Cardiac fibroblast (primary cell): ENCODE results near the gene BEND6.

Experiments
- DNase-seq, 2 donors: peaks; one replicate each; pipeline versions ENCODE4 v3.0.0 to v3.0.0-alpha.2; 2010; ENCODE audit warnings: low read depth in 2 of 2
- H3K4me3 ChIP-seq, 2 donors: replicated peaks in 1 of 2; 1 replicate in 1 of 2; 2 replicates in 1 of 2; pipeline ENCODE4 v1.5.1; 2011; ENCODE audit warnings: low read depth in 2 of 2, low read length in 2 of 2, mild to moderate bottlenecking in 2 of 2, moderate library complexity in 1 of 2
- CTCF ChIP-seq: IDR thresholded peaks from one replicate; pipeline ENCODE4 v1.5.1; 2011; ENCODE audit warnings: low read depth, mild to moderate bottlenecking, low read length, inconsistent platforms

Gene BEND6

DNA sequence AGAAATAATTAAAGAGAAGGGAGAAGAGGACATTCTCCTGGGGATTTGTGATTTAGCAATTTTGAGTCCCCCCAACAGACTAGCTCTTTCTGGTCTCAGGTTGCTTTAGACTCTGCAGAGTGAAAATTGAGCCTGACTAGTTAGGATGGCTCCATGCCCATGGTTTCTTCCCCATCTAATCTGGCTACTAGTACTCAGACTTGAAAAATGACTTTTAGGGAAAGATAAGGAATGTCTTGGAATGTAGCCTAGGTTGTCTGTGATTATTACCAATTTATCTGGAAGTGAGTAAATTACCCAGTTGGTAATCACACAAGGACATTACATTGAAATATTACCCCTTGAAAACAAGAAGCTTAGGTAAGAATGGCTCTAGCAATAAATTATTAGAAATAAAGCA lies 4.2 kb downstream of the BEND6 start:
- TF ChIP-seq CTCF = no peak
- no peak for DNase-seq
- H3K4me3 ChIP-seq = no peak overlapping the region

DNA sequence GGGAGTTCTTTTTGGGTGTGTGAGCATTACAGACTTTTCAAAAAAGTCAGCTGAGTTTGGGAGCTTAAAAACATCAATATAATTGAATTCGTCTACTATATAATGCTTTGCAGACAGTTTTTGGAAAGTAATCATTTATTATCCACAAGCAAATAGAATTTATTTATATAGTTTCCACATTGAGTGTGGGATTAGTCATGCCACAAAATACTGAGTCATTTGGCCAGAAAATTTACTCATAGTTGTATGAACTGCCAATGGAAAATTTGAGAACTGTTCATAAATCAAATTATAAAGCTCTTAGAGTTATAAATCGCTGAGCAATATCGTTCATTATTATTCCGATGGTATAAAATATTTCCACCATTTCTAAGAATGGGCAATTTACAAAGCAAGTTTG lies 5.0 kb downstream of the BEND6 start:
- no peak for TF ChIP-seq CTCF
- no peak overlapping the region for H3K4me3 ChIP-seq
- DNase-seq = peak in 1 of 2 donors; percentile 75

DNA sequence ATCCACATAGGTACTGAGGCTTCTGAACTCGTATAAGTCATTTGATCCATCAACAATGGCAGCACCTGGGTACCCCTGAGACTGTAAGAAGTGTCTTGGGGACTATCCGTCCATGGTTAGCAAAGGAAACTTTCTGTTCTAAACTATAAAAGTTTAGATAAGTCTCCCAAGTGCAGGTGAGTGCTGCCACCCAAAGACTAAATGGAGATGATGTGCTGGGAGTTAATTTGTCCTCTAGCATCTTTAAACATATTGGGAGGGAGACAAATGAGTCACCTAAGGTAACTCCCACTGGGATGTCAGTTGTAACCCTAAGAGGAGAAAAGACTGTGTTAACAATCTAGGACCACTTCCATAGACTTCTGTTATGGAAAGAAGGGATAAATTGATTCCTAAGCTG lies 6.2 kb downstream of the BEND6 start:
- no peak overlapping the region for H3K4me3 ChIP-seq
- TF ChIP-seq CTCF = no peak
- DNase-seq = no peak

DNA sequence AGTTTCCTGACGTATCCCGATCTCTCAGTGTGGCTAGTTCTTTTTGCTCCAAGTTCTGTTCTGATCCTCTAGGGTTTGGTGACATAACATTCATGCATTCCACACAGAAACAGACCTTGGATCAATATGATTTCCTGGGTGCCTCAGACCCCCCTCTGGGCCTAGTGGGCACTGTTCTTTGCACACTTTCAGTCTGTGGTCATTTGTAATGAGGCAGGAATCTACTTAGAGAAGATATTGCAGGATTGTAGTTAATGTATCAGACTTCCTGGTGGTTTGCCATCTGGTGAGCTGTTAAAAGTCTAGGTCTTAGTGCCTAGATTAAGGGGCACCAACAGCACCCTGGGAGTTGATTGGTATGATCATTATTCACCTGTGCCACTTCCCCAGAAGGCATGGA lies 7.5 kb downstream of the BEND6 start:
- H3K4me3 ChIP-seq = no peak overlapping the region
- no peak for DNase-seq
- TF ChIP-seq CTCF = no peak

DNA sequence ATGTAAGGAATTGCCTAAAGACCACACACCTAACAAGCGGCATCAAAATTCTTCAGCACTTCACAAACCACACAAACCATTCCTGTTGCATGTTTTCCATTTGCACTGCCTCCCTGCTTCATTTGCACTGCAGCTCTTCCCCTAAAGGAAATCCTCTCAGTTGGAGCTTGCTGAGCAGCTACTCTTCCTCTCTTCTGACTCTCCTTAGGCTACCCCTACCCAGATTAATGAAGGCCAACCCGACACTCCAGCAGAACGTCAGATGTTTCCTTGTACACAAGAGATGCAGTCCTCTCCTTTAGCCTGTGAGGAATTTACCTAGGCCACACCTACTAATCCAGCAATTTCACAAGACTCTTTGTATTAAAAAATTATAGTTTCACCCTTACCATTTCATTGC lies 8.1 kb downstream of the BEND6 start:
- TF ChIP-seq CTCF = no peak
- no peak overlapping the region for H3K4me3 ChIP-seq
- DNase-seq = no peak

DNA sequence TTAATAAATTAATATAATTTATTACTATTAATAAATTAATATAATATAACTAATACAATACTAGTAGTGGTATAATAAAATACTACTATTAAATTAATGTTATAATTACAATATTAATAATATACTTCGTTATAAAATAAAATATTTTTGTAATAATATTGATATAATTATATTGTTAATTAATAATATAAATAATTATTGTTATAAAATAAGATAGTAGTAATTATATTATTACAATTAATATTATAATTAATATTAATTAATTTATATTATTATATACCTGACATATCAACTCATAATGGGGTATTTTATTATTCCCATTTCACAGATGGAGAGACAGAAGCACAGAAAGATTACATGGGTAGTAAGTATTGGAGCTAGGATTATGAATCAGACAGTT lies 8.9 kb downstream of the BEND6 start:
- no peak overlapping the region for H3K4me3 ChIP-seq
- DNase-seq = no peak
- no peak for TF ChIP-seq CTCF

DNA sequence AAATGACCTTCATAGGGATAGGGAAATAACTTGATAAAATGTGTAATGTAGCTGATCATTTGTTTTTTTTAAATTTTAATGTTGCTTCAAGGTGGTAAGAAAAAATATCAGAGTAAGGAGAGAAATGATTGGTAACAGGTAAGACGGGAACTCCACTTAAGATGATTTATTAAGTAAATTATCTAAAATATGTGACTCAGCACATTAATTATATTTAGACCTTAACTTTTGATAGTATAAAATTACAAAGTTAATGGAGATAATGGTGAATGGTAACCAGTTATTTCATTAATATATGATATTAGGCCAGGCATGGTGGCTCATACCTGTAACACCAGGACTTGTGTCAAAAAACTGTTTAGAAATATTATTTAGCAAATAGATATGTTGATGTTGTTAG lies 10.2 kb downstream of the BEND6 start:
- TF ChIP-seq CTCF = no peak
- no peak overlapping the region for H3K4me3 ChIP-seq
- DNase-seq = no peak
